GM21381 (cell line): ENCODE results near the gene LNPEP.

Source experiments
- ATAC-seq: cut with Tn5 transposase; IDR thresholded peaks from one replicate; pipeline ENCODE4 v1.9.1; 2021; ENCODE audit warnings: mild to moderate bottlenecking, moderate library complexity; ENCODE audit not compliant: unreplicated experiment

Gene LNPEP

DNA sequence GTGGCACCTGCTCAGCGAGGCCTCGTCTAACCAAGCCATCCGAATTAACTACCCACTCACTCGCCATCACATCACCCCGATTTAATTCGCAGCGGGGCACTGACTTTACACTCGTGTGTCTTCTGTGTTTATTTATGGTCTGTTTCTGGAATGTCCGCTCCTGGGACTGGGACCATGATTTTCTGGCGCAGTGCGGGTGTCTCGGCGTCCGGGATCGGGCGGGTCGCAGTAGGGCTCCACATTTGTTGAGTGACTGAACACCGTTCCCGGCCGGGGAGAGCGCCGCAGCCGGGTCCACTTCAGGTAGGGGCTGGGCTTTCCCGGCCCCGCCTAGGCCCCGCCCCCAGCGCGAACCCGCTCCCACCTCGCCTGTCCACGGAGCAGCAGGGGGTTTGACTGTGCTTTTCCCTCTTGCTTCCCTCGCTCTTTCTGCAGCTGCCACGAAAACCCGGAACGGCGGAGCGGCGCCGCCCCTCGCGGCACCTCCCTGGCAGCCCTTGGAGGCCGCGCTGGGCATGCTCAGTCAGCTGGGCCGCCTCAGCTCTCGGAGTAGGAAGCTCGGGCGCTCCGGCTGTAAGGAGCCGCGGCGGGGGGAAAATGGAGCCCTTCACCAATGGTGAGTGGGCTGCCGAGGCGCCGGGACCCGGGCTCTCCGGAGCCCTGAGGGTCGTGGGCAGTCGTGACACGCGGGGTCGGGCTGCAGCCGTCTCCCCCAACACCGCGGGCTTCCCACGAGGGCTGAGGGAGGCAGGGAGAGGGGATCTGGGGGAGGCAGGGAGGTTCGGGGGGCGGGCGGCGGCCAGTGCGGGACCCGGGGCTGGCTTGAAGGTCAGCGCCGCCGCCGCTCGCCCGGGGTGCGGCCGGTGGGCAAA is at the start of gene LNPEP:
Gene LNPEP (plus strand): TSS at position 522 of the 872 bp plus-strand sequence. CDS start 76 bp downstream, at position 598.
- ATAC-seq: peak; percentile 46

DNA sequence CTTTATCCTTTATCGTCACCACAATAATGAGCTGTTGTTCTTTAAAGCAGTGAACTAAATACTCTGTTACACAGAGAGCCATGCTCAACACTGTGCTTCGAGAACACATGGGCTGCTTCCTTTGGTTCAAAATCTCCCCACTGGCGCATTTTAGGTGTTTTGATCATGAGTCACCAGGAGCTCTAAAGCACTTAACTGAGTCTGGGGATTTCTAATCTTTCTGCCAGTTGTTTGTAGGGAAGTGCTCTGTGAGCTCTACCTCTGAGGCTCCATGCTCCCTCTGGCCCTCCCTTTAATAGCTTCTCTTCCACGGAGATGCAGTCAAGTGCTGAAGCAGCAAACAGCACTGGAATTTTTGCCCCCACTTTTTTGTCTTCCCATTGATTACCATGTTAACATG is 42.5 kb upstream of the LNPEP start:
- ATAC-seq: no peak

- ATAC-seq: peak; percentile 76
Observed at GRCh38 chr5:96896276-96896675, 39.6 kb upstream of the LNPEP start.

GRCh38 chr5:96896806-96897205 is 39.1 kb upstream of the LNPEP start:
- ATAC-seq: peak; percentile 94

DNA sequence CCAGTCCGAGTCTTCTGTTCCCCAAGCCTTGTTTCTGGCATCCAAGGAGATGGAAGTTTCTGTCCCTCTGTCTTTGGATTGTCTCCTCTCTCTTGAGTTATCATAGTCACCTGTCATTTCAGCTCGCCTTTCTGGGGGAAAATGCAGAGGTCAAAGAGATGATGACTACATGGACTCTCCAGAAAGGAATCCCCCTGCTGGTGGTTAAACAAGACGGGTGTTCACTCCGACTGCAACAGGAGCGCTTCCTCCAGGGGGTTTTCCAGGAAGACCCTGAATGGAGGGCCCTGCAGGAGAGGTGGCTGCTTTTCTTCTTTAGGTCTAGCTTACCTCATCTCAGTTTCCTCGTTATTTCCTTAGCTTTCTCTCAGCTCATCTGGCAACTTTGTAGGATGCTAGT is 34.5 kb upstream of the LNPEP start:
- ATAC-seq: no peak

GRCh38 chr5:96901841-96902240 is 34.0 kb upstream of the LNPEP start:
- ATAC-seq: no peak

GRCh38 chr5:96902876-96903275 is 33.0 kb upstream of the LNPEP start:
- ATAC-seq: no peak

- ATAC-seq: no peak
Observed at GRCh38 chr5:96903300-96903699, 32.6 kb upstream of the LNPEP start.

GRCh38 chr5:96904054-96904931 is 31.6 kb upstream of the LNPEP start:
- no peak for ATAC-seq

DNA sequence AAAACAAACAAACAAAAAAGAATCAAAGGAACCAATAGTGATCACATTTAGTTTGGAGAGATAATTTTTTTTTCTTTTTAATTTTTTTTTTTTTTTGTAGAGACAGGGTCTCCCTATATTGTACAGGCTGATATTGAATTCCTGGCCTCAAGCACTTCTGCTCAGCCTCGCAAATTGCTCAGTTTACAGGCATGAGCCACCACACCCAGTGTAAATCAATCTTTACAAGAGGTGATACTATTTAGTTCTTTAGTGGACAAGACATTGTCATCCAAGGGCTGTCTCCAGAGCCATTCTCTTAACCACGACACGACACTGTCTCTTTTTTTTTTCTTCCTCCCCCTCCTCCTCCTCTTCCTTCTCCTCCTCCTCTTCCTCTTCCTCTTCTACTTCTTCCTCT is 30.0 kb upstream of the LNPEP start:
- no peak for ATAC-seq

DNA sequence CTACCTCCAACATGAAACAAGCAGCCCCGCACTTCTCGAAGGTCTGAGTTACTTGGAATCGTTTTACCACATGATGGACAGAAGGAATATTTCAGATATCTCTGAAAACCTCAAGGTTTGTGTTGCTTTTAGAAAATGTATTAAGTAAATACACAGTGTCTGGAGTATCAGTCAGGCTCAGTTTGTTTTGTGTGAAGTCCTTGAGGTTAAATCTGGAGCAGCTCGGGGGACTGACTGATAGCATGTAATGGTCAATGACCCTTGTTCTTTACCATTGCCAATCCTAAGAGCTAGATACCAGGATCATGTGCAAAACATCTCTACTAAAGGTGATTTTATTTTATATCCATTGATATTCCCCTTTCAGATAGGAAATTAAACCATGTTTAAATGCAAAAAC is 26.9 kb upstream of the LNPEP start:
- no peak for ATAC-seq

DNA sequence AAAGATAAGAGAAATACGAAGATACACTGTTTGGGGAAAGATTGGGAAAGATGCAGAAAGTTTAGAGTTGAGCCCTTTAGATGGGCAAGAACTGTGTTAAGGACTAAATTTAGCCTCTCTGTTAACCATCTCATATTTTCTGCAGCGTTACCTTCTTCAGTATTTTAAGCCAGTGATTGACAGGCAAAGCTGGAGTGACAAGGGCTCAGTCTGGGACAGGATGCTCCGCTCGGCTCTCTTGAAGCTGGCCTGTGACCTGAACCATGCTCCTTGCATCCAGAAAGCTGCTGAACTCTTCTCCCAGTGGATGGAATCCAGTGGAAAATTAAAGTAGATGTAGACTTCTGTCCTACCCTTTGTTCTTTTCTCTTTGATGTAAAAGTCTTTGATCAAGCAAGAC is 26.4 kb upstream of the LNPEP start:
- no peak for ATAC-seq

DNA sequence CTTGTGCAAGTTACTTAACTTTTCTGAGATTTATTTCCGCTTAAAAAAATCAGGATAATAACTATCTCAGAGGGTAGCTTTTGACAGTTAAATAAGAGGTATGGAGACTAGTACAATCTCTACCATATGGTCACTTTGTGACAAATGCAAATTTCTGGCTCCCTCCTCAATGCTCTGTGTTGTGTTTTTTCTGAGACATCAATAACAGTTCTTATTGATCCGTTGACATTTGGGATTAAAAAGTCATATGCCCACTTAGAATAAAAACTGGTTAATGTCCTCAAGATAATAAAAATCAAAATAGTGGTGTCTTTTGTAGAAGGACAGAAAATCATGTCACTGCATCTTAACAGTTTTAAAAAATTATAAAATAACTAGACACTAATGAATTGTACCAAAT is 24.7 kb upstream of the LNPEP start:
- no peak for ATAC-seq

- no peak for ATAC-seq
Observed at GRCh38 chr5:96913233-96913632, 22.6 kb upstream of the LNPEP start.

DNA sequence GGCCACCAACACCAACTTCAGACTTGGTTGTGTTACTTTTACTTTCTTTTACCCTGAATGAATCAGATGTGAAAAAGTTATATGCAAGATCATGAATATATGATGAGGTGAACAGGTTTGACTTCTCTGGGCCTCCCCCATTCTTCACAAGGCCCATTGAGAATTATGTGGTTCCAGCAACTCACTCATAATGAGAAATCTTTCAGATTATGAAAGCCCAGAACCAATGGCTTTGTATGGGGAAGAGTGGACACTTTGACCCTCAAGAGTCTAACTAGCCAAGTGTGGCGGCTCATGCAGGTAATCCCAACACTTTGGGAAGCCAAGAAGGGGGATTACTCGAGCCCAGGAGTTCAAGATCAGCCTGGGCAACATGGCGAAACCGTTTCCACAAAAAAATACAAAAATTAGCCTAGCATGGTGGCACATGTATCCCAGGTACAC is 16.1 kb upstream of the LNPEP start:
- ATAC-seq: peak; percentile 57

DNA sequence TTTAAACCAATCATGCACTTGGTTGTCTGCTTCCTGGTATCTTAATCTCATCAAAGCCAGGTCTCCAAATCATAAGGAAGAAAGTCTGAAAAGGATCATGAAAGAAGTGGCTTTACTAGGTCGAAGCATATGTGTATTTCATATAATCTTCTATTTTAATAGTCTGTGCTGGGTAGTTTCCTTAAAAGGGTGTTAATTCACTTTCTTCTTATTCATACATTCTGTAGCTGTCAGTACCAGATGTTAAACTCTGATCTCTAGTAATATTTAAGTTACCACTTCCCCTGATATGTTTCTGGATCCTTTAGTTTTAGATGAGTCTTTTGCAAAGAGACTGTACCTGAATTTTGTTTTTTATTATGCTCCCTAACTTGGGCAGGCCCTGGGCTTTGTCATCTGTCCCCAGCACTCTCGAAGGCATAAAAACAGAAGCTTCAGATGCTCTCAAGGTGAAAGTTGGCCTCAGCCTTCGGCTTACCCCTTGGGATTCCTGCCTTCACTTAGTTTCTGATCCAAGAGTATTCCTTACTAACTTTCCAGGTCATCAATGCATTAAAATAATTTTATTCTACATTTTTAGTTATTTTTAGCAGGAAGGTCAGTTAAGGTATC is 15.0 kb upstream of the LNPEP start:
- ATAC-seq: no peak

DNA sequence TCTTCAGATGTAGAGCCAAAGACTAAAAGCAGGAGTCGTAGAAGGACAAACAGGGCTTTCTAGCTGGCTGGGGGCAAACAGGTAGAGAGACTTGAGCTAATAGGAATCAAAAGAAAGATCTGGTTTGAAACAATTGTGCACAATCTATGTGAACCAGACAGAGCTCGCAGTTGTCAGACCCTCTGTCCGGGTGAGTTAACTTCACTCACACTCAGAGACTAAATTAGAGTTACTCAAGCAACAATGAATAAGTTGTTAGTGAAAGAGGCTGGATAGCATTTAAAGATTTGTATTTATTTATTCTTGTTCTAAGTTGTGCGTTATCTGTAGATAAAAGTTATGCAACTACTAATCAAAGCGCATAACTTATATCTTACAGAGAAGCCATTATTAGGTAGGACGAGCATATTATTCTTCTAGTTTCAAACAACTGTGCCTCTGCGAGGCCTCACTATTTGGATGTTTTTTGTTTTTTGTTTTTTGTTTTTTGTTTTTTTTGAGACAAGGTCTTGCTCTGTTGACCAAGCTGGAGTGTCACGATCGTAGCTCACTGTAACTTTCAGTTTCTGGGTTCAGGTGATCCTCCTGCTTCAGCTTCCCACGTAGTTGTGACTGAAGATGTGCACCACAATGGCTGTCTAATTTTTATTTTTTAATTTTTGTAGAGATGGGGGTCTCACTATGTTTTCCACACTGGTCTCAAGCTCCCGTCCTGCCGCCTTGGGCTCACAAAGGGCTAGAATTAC is 13.2 kb upstream of the LNPEP start:
- no peak for ATAC-seq

DNA sequence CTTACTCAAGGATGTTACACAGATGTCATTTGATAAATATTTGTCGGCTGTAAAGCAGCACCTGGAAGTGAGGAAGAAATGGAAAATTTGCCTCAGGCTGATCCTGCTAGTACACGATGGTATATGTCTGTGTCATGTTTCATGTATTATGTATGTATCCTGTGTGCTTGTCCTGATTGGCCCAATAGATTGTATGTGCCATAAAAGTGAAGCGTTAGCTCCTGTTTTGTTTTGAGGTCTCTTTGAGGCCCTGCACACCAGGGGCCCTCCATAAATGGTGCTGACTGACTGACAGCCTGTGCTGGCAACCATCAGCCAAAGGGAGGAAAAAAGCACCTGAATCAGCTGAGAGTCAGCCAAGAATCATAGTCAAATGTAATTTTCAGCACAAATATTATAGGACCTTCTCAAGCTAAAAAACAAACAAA is 11.8 kb upstream of the LNPEP start:
- no peak for ATAC-seq

- ATAC-seq: no peak
Observed at GRCh38 chr5:96926276-96926675, 9.6 kb upstream of the LNPEP start.

DNA sequence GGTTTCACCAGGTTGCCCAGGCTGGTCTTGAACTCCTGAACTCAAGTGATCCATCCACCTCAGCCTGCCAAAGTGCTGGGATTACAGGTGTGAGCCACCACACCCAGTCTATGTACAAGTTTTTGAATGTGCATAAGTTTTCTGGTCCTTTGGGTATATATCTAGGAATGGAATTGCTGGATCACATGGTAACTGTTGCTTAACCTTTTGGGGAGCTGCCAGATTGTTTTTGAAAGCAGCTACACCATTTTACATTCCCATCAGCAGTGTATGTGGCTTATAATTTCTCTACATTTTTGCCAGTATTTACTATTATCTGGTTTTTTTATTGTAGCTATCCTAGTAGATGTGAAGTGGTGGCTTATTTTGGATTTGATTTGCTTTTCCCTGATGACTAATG is 8.9 kb upstream of the LNPEP start:
- ATAC-seq: no peak
